Measurements from ENCODE around the gene SFPQ.
"Not testable (repeated sequence)": the region's sequence is repeated elsewhere in the genome, so short reads cannot be mapped to it uniquely, and the experiment has no call there.

The SFPQ gene

DNA sequence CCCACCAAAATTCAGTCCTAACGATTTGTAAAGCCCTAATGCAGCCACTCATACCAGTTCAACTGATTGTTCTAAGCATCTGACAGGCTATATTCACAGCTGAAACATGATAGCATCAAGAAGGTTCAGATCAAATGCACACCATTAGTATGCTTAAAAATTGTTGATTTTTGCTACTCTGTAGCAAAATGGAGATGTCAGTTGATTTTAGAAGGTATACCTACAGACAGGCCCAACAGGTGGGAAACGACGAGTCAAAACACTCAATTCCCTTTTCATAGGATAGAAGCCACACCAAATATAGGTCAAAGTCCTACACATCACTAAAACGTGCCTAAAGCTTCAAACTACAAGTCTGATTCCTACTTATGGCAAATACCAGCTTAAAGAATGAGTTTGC is 6.7 kb downstream of the SFPQ start:
- no peak for DNase-seq

DNA sequence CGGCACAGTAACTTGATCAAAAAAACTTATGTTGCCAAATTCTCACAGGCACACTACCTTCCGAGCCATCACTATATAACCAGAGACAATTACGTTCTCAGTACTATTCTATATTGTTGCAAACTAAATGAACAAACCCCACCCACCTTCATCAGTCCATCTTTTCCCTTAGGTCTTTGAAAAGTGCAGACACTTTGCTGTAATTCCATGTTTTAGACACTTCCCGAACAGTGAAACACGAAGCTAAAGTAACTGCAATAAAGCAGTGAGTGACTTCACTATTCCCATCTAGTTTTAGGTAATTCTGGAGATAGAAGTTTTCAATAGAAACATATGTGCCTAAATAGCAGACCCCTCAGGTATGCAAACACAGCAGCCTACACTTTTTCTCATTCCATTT is 7.7 kb downstream of the SFPQ start:
- DNase-seq: no peak

DNA sequence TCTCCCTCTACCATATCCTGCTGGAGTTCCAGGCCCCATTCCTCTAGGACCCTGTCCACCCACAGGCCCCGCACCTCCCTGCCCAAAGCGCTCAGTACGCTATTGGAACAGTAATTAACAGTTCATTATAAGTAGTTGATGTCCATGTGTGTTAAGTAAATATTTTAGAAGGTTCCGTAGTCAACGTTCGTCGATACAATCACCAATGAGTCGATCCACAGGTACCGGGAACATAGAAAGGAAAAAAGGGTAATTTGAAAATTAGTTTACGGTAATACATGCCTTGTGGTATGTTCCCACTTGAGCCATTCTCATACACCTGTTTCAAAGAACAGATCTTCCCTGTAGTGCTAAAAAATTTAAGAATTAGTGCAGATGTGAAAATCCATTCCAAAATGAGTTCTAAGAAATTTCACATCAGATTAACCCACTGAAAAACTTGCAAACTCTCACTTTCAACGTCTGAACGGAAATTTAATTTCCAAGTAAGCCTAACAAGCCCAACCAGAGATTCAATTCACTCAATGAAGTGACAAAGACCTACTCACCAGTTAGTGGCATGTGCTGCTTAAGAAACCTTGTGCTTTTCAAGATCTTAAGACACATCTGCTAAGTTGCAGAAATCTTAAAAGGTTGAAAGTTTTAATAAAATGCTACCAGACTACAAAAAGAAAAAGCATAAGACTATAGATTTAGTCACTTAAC is 8.3 kb downstream of the SFPQ start:
- DNase-seq: no peak

DNA sequence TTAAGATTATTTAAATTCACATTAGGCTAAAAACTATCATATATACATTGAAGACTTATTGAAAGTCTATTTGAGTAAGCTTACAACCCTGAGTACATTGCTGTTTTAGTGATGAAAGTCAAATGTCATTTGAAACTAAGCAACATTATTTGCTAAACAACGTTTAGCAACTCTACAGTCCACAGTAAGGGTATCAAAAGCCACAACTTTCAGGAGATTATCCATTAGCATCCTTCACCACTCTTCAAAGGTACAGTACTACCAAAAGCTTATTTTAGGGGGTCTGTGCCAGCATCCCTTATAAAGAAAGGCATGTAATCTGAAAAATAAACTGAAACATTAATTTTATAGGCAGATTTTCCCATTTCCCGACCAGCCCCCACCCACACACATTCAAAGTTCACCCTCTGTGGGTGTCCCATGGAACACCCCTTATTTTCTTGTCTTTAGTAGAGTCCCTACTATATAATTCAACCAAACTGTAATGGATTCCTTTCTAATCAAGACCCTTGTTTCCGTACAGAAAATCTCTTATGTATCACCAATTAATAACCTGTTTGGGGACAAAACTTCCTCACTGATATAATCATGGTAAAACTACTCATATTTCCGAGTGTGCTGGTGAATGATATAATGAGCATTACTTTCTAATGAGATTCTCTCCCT is 11.0 kb downstream of the SFPQ start:
- no peak for DNase-seq

DNA sequence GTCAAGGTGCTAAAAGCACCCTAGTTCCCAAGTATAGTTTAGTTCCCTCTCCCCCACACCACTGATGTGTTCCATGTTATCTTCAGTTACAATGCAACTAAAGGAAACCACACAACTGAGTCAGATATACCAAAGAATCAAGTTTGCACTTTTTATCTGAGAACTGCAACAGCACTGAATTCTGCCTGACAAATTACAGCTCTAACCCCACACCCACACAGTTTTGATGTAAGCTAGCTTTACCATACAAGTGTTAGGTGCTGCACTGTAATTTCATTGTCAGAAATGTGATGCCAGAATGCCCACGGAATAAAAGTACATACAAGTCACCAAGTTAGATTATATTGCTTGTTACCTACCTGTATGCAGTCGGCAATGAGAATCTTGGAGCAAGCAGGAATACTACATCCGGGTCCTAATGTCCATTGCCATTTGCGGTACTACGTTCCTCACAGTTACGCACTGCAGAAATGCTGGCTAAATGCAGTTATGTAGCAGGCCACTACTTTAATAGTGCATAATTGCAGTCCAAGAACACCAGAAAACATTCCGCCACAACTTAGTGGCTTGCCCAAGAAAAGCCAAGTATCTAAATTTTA is 12.1 kb downstream of the SFPQ start:
- no peak for DNase-seq

DNA sequence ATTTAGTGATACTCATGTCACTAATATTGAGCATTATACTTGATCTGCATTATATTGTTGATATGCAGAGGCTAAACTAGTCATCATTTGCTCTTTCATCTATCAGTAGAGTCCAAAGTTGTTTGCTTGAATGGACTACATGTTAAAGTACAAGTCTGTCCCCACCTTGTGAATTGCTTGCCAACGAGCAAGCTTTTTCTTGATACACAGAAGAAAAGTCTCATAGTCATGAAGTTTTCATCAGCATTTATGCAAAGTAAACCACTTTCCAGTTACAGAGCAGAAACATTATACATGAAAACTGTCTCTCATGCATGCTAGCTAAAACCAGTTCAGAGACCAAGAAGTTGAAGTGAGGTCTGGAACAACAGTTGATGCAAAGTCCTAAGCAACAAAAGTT is 13.0 kb downstream of the SFPQ start:
- DNase-seq: no peak

DNA sequence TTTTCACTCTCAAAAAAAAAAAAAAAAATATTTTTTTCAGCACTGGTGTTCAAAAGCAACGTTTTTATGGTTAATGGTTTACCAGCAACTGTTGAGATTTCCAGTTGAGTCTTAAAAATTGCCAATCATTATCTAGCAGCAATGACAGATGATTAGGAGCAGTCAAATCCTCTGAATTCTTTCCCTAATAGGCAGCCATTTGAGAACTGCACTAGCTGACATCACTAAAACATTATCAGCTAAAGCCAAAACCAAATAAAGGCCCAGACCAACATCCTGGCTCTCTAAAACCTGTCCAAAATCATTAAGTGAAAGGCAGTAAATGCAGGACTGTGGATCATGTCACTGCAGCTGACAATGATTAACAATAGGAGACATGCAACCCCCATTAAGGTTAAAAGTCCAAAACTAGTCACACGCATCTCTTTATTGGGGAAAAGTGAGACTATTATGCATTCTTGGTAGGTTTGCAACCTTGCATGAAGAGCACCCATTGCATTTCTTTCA is 14.0 kb downstream of the SFPQ start:
- no peak for DNase-seq

DNA sequence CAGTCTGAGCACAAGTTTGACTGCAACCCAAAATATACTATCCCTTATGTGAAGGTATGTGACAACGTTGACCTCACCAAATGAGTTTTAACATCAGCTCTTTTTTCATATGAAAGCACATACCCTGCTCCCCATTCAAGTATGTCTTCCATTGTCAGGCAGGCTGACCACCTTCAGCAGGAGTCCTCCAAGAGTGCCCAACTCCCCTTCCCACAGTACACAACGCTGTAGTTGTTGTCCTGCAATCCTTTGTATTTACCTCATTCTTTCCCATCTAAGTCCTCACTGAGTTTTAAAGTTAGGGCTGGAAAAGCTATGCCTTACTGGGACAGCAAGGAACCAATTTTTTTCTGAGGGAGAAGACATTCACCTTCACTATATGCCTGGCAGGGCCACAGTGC is 14.7 kb downstream of the SFPQ start:
- no peak for DNase-seq

DNA sequence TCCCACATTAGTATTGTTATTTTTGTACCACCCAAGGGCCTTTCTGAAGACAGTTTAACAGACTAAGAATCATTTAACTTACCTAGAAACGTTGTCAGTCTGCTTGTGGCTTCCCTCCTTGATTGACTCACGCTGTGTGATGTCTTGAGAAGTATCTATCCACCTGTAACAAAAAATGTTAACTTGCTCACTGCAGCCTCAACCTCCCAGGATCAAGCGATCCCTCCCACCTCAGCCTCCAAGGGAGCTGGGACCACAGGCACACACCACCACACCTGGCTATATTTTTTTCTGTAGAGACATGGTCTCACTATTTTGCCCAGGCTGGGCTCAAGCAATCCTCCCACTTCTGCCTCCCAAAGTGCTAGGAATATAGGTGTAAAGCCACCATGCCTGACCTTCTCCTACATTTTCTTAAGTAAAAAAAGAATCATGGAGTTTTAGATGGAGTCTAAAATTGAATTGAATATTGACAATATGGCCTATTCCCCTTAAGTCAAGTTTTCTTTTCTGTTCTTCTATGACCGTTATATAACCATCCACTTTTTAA is 15.6 kb downstream of the SFPQ start:
- DNase-seq: no peak

DNA sequence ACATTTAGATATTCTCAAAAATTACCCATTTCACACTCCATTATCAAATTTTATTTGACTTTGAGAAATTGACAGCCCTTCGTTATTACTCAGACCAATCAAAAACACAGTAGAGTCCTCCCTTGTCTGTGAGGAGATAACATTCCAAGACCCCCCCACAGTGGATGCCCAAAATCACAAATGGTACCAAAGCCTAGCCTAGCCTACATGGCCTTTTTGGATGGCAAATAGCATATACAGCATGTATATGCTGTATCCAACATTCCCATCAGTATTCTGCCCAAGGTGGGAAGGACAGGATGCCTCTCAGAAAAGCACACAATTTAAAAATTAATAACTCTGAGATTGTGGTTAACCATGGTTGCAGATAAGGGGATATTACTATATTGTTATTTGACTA is 17.3 kb downstream of the SFPQ start:
- DNase-seq: no peak

DNA sequence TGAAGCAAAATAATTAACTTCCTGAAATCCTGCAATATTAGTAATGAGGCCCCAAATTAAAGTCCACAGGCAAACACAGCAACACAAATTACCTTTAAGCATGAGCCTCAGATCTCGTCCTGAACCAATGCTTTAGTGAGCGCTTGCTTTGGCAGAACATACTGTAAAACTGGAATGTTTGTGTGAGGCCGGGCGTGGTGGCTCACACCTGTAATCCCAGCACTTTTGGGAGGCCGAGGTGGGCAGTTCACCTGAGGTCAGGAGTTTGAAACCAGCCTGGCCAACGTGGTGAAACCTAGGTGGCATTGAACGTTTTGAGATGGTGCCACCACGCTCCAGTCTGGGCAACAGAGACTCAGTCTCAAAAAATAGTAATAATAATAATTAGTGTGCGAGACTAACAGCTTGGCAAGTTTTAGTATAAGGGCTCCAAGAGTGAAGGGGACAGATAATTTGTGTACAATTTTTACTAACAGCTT is 17.8 kb downstream of the SFPQ start:
- DNase-seq: no peak

DNA sequence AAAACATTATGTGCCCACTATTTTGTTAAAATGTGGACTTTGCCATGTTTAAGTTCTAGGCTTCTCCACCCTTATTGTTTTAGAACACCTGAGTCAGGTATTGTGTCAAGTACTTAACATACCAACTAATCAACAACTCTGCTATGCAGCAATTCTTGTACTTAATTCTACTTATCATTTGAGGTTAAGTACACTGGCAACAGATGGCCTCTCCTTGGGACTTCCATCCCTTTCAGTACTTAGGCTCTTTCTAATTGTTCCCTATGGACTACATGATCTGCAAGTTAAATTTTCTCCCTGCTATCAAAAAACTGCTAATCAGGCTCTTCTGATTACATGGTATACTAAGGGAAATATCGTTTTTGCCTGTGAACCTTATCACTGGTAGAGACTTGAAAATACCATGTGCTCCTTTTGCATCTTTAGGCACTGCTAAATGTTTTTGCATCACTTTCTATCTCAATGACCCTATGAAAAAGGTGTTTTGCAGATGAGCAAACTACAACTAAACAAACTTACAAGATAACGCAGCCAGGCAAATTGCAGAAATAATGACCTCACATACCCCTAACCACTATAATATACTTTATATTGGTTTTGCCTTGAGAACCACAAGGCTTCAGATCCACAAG is 18.9 kb downstream of the SFPQ start:
- DNase-seq: no peak

DNA sequence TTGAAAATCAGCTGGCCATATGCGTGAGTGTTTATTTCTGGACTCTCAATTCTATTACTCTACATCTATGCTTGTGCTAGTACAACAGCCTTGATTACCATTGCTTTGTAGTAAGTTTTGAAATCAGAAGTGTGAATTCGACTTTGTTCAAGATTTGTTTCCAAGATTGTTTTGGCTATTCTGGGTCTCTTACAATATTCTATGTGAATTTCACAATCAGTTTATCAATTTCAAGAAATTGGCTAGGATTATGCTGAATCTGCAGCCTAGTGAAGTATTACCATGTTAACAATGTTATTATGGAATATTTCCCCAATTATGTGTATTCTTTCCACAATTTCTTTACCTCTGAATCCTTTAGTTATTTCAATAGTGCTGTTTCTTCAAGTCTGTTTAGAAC is 19.5 kb downstream of the SFPQ start:
- DNase-seq: no peak

DNA sequence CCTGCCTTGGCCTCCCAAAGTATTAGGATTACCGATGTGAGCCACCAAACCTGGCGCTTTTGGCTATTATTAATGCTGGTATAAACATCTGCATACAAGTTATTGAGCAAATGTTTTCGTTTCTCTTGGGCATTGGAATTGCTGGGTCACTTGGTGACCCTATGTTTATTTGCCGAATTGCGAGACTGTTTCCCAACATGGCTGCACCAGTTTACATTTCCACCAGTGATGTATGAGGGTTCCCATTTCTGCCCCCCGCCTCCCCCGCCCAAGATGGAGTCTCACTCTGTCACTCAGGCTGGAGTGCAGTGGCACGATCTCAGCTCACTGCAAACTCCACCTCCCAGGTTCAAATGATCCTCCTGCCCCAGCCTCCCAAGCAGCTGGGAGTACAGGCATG is 20.9 kb downstream of the SFPQ start:
- DNase-seq: no peak

DNA sequence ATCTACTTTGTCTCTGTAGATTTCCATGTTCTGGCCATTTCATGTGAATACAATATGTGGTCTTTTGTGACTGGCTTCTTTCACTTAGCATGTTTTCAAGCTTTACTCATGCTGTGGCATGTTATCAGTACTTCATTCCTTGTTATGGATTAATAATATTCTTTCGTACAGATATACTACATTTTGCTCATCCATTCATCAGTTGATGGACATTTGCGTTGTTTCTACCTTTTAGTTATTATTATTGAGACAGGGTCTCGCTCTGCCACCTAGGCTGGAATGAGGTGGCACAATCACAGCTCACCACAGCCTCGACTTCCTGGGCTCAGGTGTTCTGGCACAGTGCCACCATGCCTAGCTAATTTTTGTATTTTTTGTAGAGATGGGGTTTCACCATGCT is 21.4 kb downstream of the SFPQ start:
- DNase-seq: no peak

DNA sequence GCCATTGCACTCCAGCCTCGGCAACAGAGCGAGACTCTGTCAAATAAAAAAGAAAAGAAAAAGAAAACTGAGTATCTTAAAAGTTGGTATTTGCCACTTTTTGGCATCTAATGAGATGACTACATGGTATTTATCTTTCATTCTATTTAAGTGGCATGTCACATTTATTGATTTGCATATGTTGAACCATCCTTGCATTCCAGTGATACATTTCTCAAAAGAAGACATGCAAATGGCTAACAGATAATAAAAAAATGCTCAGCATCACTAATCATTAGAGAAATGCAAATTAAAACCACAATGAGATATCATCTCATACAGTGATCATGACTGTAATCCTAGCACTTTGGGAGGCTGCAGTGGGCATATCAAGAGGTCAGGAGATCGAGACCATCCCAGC is 28.1 kb downstream of the SFPQ start:
- DNase-seq: no peak

DNA sequence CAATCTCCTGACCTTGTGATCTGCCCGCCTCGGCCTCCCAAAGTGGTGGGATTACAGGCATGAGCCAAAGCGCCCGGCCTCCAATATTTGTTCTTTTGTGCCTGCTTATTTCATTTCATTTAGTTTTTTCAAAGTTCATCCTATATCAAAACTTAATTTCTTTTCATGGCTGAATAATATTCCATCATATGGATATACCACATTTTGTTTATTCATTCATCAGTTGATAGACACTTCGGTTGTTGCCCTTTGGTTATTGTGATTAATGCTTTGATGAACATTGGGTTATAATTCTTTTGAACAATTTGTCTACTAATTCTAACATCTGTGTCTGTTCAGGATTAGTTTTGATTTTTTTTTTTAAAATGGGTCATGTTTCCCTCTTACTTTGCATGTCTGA is 41.7 kb downstream of the SFPQ start:
- no peak for DNase-seq

DNA sequence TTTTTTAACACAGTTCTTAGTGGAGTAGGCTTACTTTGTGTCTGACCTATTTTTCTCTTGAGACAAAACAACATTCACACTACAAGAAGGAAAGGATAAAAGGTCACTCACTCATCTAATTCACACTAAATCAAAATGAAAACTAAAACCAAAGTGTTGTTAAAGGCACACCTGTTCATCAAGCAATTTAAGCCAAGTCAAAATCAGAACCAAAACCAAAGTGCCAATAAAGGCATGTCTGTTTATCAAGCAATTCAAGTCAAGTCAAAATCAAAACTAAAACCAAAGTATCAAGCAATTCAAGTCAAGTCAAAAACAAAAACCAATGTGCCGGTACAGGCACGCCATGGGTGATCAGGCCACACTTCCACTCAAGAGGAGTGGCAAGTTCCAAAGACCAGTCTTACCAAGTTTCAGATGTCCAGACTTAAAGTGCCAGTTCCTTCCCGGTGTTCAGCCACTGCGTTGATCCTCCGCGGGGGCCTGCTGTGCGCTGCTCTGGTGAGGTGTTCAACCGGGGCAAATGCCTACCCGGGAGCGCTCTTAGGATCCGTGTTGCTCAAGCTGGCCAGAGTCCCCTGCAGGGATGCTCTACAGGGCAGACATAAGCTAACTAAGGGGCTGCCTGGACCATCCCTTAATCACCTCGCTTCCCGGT is 46.9 kb downstream of the SFPQ start:
- not testable (repeated sequence) for DNase-seq

DNA sequence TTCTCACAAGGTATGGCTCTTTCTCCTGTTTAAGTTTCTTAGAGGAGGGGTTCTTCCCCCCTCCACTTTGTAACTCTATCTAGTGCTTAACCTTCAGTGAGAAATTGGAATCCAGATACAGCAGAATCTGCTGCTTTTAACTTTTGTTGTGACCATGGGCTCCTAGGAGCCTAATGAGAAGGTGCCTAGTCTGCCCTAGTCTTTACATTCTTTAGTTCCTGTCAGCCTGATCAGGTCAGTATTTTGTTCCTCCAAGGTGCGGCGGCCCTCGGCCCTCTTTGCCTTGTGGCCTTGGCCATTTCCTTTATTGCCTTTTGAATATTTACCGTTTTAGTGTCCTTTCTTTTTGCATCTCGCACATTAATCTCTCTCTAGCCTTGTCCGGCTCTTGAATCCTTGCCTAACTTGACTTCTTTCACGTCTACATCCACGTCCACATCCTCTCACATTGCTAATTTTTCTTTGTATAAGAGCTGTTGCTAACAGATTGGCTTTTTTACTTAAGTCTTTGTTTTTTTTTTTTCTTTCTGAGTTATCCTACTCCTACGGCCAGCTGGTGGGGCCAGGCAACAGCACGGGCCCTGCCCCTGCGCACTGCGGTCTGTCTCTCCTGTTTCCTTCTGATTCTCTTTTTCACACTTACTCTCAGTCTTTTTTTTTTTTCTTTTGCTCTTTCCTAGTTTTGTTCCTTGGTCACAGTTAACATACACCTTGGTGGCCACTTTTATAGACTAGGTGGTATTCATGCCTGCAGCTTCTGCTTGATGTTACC is 49.0 kb downstream of the SFPQ start:
- DNase-seq: no peak

DNA sequence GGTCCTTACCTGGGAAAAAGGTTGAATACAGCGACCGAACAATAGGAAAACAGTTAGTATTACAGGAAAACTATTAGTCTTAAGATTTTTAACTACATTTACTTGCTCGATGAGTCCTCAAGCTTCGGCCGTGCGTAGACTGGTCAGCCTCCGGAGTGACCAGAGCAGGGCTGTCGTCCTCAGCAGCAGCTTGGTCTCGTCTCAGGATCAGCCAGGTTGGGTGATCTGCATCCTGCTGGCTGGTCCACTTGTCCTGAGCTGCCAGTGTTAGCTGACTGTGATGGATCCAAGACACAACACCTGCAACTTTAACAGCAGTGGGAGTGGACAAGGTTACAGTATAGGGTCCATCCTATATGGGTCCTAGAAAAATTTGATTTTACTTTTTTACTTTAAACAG is 50.2 kb downstream of the SFPQ start:
- not testable (repeated sequence) for DNase-seq

DNA sequence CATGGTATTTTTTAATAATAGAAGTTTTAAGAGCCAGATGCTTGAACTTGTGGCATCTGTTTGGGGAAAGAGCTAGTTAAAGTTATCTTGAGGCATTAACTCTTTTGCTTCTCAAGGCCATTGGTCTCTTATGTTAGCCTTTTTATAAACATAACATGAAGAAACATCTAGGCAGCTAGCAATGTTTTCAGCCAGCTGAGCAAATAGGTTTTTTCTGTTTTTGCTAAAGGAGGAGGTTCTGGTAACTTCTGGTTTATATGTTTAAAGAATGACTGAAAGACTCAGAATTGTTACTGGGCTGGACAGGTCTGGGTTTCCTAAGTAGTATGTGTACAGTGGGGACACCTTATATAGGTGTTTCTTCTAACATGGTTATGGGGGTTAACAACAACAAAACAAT is 50.7 kb downstream of the SFPQ start:
- DNase-seq: not testable (repeated sequence)

DNA sequence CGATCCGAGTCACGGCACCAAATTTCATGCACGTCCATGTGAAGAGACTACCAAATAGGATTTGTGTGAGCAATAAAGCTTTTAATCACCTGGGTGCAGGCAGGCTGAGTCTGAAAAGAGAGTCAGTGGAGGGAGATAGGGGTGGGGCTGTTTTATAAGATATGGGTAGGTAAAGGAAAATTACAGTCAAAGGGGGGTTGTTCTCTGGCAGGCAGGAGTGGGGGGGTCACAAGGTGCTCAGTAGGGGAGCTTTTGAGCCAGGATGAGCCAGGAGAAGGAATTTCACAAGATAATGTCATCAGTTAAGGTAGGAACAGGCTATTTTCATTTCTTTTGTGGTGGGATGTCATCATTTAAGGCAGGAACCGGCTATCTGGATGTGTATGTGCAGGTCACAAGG is 55.4 kb downstream of the SFPQ start:
- DNase-seq: not testable (repeated sequence)
